IPS DF 19.7 (cell line): ENCODE results near the gene CCNL2.
"Not testable (repeated sequence)": the region's sequence is repeated elsewhere in the genome, so short reads cannot be mapped to it uniquely, and the experiment has no call there.

ENCODE experiments used
- DNase-seq: peaks from one replicate; pipeline ENCODE4 v3.0.0-alpha.2; 2013; ENCODE audit warnings: low read depth, low spot score

CCNL2 gene

DNA sequence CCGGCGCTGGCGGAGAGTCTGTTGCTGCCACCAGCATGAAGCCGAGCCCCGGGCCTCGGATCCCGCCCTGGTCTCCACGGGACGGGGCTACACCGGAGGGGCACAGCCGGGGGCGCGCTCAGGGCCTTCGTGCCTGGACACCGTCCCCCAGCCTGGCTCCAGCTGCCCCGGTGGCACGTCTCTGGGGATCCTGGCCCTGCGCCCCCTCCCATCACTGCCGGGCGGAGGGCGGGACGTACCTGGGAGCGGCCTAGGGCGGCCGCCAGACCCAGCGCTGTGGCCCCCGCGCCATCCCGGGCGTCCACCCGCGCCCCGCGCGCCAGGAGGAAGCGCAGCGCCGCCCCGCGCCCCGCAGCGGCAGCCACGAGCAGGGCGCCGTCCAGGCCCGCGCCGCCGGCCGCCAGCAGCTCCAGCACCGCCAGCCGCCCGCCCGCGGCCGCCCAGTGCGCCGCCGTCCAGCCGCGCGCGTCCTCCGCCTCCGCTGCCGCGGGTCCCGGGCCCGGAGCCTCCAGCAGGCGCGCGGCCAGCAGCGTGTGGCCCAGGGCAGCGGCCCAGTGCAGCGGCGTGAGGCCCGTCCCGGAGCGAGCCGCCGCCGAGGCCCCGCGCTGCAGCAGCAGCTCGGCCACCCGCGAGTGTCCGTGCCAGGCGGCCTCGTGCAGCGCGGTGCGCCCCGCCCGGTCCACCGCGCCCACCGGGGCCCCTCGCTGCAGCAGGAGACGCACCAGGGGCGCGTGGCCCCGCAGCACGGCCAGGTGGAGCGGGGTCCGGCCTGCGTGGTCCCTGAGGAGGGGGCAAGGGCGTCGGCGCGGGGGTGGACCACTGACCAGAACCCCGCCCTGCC is 20.9 kb upstream of the CCNL2 start:
- DNase-seq: no peak

DNA sequence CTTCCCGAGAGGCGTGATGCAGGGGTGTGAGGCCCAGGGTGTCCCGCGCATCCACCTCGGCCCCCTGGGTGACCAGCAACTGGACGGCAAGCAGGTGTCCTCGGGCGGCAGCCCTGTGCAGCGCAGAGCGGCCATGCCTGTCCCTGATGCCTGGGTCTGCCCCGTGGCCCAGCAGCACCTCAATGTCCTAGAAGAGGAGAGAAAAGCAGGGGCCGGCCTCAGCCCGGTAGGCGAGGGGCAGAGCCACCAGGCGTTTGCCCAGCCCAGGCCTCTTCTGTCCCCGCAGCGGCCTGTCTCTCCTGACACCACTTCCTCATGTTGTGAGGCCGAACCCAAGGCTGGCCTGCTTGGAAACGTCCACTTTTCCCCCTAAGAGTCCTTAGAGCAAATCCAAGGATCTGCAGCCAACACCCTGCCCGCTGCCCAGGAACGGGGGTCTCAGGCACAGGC is 20.3 kb upstream of the CCNL2 start:
- DNase-seq: no peak

DNA sequence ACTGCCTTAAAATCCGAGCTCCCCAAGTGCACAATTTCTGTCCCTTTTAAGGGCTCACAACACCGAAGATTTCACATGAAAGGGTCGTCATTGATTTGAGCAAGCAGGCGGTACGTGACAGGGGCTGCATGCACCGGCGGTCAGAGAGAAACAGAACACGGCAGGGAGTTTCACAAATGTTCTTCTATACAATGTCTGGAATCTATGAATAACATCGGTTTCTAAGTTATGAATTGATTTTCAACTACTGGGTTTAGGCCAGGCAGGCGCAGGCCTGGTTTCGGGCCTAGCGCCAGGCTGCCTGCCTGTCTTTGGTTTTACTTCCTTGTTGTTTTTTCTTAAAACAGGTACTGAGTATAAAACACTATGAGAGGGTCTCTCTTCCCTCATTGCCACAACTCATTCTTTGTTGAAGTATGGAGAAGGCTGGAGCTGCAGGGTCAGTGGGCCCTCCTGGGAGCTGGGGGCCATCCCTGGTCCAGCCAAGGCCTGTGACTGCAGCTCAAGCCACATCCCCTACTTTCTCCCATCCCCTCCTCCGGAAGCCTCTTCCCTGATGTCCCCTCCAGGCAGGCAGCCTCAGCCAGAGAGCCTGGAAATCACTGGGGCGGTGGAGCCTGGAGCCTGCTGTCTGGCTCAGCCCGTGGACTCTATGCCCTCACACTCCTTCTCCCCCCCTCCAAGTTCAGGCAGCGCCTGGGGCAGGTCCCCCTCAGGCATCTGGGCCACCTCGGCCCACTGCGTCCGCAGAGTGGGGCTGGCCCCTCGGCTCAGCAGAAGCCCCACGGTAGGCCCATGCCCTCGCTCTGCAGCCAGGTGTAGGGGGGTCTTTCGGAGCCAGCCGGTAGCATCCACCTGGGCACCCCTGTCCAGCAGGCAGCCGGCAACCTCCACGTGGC is 19.6 kb upstream of the CCNL2 start:
- no peak for DNase-seq

DNA sequence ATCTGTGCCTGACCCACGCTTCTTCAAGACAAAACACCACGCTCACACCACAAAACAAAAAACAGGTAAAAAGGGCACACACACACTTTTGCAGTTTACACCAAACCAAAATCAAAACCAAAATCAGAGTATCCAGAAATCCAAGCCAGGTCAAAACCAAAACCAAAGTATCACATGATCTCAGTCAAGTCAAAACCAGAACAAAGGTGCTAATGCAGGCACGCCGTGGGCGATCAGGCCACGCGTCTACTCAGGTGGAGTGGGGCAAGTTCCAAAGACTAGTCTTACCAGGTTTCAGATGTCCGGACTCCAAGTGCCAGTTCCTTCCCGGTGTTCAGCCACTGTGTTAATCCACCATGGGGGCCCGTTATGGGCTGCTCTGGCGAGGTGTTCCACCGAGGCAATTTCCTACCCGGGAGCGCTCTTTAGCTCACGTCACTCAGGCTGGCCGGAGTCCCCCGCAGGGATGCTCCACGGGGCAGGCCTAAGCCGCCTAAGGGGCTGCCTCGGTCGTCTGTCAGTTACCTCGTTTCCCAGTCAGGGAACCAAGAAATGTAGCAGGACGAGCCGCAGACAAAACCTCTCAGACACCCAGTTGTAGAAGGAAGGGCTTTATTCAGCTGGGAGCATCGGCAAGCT is 18.8 kb upstream of the CCNL2 start:
- DNase-seq: not testable (repeated sequence)

DNA sequence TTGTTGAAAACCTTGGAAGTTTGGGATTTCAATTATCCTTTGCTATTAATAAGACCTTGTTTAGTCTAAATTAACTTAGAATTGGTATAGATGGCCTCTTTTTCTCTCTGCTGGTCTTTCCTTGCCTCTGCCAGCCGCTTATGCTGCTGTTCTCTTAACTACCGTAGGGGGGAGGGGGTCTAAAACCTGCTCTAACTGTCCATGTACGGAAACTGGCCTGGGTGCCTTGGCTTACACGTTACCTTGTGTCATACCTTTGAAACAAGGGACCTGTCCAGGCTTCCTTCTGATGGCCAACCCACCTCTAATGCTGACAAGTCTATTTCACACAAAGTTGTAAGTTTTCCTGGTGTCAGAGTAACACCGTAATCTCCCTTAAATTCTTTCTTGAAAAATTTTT is 18.3 kb upstream of the CCNL2 start:
- not testable (repeated sequence) for DNase-seq

DNA sequence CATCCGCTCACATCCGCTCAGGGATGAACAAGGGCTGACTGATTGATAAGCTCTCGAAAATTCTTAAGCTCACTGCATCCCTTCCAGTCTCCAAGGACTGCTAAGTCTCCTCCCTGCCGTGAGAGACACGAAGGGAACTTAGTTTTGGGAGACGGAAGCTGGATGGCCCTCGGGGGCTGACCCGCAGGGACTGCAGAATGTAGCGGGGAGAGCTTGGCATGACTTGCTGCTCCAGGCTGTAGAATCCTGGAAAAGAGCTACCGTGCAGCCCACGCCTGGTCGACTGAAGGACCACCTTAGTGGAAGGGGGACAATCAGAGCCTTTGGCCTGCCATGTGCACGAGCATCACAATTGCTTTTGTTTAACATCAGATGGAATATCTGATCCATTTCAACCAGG is 16.6 kb upstream of the CCNL2 start:
- no peak for DNase-seq

DNA sequence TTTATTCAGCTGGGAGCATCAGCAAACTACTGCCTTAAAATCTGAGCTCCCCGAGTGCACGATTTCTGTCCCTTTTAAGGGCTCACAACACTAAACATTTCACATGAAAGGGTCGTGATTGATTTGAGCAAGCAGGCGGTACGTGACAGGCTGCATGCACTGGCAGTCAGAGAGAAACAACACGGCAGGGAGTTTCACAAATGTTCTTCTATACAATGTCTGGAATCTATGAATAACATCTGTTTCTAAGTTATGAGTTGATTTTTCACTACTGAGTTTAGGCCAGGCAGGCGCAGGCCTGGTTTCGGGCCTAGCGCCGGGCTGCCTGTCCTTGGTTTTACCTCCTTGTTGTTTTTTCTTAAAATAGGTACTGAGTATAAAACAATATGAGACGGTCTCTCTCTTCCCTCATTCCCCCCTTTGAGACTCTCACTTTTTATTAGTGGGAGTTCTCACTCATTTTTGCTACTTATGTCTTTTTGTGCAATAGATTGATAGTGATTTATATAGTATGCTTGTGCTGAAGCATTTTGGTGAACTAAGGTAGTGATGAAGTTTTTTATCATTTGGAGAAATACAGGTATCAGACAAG is 13.3 kb upstream of the CCNL2 start:
- DNase-seq: not testable (repeated sequence)

DNA sequence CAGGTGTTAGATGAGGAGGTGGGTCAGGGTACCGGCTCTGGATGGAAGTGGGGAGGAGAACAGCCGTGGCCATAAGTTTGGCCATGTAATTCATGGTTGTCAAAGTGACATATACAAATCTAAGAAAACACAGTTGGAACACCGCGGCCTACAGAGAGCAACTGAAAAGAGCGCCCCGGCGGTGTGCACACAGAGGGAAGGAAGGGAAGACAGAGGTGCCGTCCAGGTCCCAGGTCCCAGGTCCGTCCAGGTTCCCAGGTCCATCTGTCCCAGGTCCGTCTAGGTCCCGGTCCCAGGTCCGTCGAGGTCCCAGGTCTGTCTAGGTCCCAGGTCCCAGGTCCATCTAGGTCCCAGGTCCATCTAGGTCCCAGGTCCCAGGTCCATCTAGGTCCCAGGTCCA is 12.5 kb upstream of the CCNL2 start:
- no peak for DNase-seq

DNA sequence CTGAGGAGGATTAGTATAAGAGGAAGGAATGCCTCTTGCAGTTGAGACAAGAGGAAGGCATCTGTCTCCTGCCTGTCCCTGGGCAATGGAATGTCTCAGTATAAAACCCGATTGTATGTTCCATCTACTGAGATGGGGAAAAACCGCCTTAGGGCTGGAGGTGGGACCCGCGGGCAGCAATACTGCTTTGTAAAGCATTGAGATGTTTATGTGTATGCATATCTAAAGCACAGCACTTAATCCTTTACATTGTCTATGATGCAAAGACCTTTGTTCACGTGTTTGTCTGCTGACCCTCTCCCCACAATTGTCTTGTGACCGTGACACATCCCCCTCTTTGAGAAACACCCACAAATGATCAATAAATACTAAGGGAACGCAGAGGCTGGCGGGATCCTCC is 11.1 kb upstream of the CCNL2 start:
- not testable (repeated sequence) for DNase-seq

DNA sequence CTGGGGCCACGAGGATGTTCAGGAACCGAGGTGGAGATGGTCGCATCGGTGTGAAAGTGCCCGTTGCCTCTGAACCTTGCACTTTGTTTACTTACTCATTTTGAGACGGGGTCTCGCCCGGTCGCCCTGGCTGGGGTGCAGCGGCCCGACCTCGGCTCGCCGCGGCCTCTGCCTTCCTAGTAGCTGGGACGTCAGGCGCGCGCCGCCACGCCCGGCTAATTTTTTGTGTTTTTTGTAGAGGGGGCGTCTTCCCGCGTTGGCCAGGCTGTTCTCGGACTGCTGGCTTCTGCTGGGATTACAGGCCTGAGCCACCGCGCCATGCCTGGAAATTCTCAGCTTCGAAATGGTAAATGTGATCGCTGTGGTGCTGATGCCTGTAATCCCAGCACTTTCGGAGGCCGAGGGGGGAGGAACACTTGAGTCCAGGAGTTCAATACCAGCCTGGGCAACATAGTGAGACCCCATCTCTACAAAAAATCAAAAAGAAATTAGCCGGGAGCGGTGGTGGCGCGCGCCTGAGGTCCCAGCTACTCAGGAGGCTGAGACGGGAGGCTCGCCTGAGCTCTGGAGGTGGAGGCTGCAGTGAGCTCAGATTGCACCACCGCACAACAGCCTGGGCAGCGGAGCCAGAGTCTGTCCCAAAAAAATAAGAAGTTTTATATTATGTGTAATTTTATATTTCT is 8.6 kb upstream of the CCNL2 start:
- no peak for DNase-seq

DNA sequence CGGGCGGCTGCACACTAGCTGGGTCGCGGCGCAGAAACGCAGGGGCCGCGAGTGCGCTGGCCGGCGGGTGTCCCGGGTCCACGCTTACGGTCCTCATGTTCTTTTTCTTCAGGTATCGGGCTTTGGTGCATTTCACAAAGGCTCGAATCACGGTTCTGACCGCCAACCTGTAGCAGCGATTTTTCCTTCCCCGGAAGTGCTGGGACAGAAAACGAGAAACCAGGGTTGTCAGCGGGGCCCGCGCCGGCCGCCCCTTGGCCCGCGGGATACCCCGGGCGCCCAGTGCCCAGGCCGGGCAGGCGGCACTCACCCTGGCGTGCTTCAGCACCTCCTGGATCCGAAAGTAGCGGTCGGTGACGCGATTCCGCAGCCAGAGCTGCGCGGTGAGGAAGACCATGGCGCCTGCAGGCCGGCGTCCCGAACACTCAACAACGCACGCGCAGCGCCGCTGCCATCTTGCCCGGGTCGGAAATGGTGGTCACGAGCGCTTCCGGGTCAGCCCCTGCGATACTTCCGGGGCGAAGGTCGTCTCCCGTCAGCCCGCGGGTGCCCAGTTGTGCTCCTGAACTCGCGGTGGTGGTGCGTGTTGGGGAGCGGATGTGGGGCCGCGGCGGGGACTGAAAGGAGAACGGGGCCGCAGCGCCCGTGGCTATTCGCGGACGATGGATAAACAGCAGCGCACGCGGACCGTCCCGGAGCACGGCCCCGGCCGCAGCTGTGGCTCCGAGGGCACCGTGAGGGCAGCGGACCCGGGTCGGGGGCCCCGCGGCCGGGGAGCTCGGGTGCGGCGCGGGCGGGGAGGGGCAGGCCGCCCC is 7.9 kb upstream of the CCNL2 start, which contains the start of gene MRPL20:
TSS of gene MRPL20 (minus strand) at position 473 of the 815 bp plus-strand sequence. CDS start at position 397, 76 bp downstream.
- peak; percentile 59 for DNase-seq

DNA sequence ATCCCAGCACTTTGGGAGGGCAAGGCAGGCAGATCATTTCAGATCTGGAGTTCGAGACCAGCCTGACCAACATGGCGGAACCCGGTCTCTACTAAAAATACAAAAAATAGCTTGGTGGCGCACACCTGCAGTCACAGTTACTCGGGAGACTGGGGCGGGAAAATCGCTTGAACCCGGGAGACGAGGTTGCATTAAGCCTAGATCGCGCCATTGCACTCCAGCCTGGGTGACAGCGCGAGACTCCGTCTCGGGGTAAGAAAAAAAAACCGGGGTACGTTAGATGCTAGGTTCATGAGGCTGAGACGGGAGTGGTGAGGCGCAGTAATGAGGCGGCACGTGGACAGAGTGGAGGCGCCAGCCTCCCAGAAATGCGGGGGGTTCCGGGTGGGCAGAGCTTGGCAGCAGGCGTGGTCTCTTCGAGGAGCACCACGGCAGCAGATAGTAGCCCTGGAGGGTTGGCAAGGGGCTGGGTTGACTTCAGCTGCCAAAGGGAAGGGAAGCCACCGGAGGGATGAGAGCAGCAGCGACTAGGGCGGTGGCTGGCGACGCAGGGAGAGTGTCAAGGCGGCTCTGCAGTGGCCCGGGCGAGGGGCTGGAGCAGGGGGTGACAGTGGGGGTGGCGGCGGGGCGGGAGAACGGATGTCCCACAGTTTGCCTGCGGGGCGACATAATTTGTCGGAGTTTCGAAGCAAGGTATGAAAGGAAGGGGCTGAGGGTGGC is 7.1 kb upstream of the CCNL2 start:
- DNase-seq: no peak

DNA sequence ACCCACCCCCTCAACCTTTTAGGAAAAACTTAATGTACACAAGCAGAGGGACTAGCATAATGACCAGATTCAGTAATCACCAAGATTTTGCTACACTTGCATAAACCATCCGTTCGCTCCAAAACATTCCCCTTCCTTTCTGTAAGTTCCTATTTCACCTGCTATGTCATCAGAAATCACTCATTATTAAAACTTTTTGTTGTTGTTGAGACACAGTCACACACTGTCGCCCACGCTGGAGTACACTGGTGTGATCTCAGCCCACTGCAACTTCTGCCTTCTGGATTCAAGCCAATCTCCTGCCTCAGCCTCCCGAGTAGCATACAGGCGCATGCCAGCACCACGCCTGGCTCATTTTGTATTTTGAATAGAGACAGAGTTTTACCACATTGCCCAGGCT is 4.5 kb upstream of the CCNL2 start:
- DNase-seq: no peak

DNA sequence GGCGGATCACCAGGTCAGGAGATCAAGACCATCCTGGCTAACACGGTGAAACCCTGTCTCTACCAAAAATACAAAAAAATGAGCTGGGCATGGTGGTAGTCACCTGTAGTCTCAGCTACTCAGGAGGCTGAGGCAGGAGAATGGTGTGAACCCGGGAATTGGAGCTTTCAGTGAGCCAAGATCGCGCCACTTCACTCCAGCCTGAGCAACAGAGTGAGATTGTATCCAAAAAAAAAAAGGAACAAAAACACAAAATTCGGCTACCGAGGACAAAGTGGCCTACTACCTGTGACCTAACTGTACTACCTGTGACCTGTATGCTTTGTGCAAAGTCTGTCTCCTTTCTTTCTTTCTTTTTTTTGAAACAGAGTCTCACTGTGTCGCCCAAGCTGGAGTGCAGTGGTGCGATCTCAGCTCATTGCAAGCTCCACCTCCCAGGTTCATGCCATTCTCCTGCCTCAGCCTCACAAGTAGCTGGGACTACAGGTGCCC is 3.8 kb upstream of the CCNL2 start:
- DNase-seq: not testable (repeated sequence)

DNA sequence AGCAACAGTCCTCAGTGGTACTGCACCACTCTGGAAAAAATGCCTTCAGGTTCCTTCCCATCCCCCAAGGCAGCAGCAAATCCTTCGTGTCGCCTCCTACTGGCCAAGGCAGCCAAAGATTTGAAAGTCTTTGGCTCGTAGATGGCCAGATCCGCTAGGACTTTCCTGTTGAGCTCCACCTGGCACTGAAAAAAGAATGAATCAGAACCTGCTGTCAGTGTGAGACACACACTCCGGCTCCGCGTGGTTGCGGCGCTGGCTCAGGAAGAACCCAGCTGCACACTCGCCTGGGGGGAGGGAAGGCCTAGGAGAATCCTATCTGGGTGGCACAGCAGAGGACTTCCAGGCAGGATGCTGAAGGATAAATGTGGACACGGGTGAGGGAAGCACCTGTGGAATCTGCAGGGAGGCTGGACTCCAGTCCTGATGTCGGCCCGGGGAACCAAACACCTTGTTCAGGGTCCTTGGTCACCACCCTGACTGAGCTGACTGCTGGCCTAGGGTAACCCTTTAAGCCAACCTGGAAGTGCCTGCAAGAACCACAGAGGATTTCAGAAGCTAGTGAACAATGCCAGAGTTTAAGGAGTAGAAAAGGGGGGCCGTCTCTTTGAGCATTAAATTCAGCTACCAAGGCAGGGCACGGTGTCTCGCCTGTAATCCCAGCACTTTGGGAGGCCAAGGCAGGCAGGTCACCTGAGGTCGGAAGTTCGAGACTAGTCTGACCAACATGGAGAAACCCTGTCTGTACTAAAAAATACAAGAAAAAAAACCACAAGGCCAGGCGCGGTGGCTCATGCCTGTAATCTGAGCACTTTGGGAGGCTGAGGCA is 3.2 kb upstream of the CCNL2 start:
- DNase-seq: no peak

DNA sequence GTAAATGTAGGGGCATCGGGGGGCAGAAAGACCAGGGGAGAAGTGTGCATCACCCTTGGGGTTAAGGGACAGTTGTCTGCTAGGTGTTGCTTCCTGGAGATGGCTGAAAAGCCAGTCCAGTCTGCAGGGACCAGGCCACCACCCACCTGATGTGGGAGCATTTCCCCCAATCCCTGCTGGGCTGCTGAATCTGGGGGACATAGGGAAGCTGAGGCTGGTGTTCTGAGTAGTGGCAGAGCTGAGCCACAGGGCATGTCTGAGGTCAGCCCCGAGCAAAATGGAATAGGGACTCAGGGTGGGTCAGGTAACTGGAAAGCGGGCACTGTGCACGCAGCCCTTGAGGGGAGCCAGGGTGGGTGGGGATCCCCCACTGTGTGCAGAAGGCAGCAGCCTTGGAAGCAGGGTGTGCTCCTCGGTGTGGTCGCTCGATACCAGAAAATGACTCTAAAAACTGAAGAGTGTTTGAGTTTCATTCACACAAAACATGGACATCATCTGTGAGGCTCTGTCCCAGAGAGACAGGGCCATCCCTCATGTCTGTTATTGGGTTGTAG is 2.4 kb upstream of the CCNL2 start:
- DNase-seq: no peak

DNA sequence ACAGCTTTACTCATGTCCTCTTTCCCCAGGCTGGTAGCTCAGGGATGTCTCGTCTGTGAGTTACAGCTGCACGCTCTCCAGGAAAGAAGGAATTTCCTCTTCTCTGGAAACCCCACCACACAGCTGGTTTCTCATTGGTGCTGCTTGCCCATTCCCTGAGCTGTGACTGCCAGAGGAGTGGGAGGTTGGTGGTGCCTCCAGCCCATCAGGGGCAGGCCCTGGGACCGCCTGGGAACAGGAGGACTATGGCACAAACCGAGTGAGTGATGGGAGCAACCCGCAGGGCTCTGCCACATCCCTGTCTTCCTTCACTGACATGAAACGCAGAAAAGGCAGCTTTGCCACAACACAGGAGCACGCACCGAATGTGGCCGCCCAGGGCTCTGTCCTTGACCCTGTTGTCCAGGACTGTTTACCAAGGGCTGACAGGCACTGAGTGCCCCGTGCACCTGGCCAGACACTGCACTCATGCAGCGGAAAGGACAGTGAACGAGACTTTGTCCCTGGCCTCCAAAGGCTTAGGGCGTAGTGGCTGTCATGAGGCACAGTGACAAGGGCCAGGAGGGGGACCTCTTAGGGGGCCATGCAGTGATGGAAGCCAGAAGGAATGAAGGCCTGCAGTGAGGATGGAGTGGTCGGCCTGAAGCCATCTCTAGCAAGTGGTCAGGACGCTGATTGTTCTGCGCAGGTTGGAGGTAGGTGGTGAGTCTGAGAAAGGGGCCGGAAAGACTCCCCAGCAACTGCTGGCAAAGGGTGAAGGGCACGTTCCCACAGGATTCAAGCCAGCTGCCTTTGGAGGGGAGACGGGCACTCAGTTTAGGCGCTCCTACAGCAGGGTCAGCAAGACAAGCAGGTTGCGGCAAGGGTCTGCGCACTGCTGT is 1.7 kb upstream of the CCNL2 start:
- DNase-seq: no peak
